ENCODE measurements around the gene TEX51. TPM values are rescaled to one million over a fixed set of nuclear protein-coding genes. Genes with fewer than 3 reads are reported as not detected.

Gene TEX51
- polyA plus RNA-seq, 1 of the 3 experiments (the other 2 are of a cell fraction) = not detected

GRCh38 chr2:126855606-126856005, 43.1 kb upstream of the TEX51 start:
- Histone ChIP-seq H3K4me2 (no peak overlapping the region), H3K4me1 (ENCODE audit: control insufficient read depth in 1 of 2, insufficient read depth in 2 of 2, low read depth in 1 of 2, low read length in 1 of 2) (peaks cover 0 to 28% of the 10 kb centered on the region in 2 experiments; a peak in 2 of 4 replicates), H4K20me1 (ENCODE audit: insufficient read depth) (no peaks in the 10 kb centered on the region), H3K27ac (ENCODE audit: low read depth in 2 of 2, low read length in 1 of 2) (no peak overlapping the region), H3K4me3 (ENCODE audit: low read depth in 2 of 2, low read length in 1 of 2) (no peak overlapping the region), H3K36me3 (replicated peaks in 1 of 2; ENCODE audit: control insufficient read depth in 1 of 2, insufficient read depth in 2 of 2, low read length in 1 of 2) (no peaks in the 10 kb centered on the region), H3K27me3 (ENCODE audit: insufficient read depth) (no peaks in the 10 kb centered on the region), H3K9me2 (no peaks in the 10 kb centered on the region), H3K9ac (no peak overlapping the region), H3F3A (replicated peaks; ENCODE audit: insufficient read depth) (no peaks in the 10 kb centered on the region), H3K79me2 (ENCODE audit: insufficient read depth) (no peaks in the 10 kb centered on the region), H3K9me3 (no peaks in the 10 kb centered on the region), H2AFZ (ENCODE audit: low read depth) (no peak overlapping the region)
- ChIA-PET CTCF (interaction anchor here (0.9 to 1.9 kb wide), 4 partner anchors 10 to 116 kb away, joined by 3 to 5 read pairs (median 4); no protein-coding TSS in a partner anchor), POLR2A (no interaction called here)
- DNase-seq = no peak
- WGBS (ENCODE audit: low lambda C conversion rate) = 22% methylated on average over 3 of the region's 3 CpGs
- TF ChIP-seq GATA2 (CRISPR knock-in tag; IDR thresholded peaks at IDR 0.05) = no peak
- TF ChIP-seq USF1 (IDR thresholded peaks at IDR 0.05; ENCODE audit: borderline replicate concordance, low read depth) = no peak
- no peak for TF ChIP-seq RCOR1 (IDR thresholded peaks at IDR 0.05; ENCODE audit: low read length)
- no peak for TF ChIP-seq YY1 (IDR thresholded peaks at IDR 0.05; ENCODE audit: low read depth)
- TF ChIP-seq TCF12 (IDR thresholded peaks at IDR 0.05) = no peak
- TF ChIP-seq SMC3 (IDR thresholded peaks at IDR 0.05; ENCODE audit: low read depth, low read length) = no peak

GRCh38 chr2:126856403-126856802, 42.3 kb upstream of the TEX51 start:
- ChIA-PET POLR2A (no interaction called here), CTCF (interaction anchor here (0.9 kb wide), 1 partner anchor 116 kb away, joined by 4 read pairs; no protein-coding TSS in a partner anchor)
- no peaks in the 10 kb centered on the region for H3K9me2 ChIP-seq
- H3K27me3 ChIP-seq (ENCODE audit: insufficient read depth) = no peaks in the 10 kb centered on the region
- H4K20me1 ChIP-seq (ENCODE audit: insufficient read depth) = no peaks in the 10 kb centered on the region
- H3K9ac ChIP-seq = no peak overlapping the region
- no peak overlapping the region for H3K4me3 ChIP-seq (ENCODE audit: low read depth in 2 of 2, low read length in 1 of 2)
- peaks cover 0 to 28% of the 10 kb centered on the region in 2 experiments; a peak in 2 of 4 replicates for H3K4me1 ChIP-seq (ENCODE audit: control insufficient read depth in 1 of 2, insufficient read depth in 2 of 2, low read depth in 1 of 2, low read length in 1 of 2)
- H3K79me2 ChIP-seq (ENCODE audit: insufficient read depth) = no peaks in the 10 kb centered on the region
- H3K36me3 ChIP-seq (replicated peaks in 1 of 2; ENCODE audit: control insufficient read depth in 1 of 2, insufficient read depth in 2 of 2, low read length in 1 of 2) = no peaks in the 10 kb centered on the region
- H3K9me3 ChIP-seq = no peaks in the 10 kb centered on the region
- WGBS (ENCODE audit: low lambda C conversion rate) = 37% methylated on average over 6 of the region's 6 CpGs
- no peak for TF ChIP-seq TCF12 (IDR thresholded peaks at IDR 0.05)
- TF ChIP-seq RAD21 (IDR thresholded peaks at IDR 0.05; ENCODE audit: low read length) = no peak
- TF ChIP-seq EP300 (IDR thresholded peaks at IDR 0.05; ENCODE audit: borderline replicate concordance in 1 of 2, low read depth in 1 of 2, low read length in 1 of 2) = no peak
- H3F3A ChIP-seq (replicated peaks; ENCODE audit: insufficient read depth) = no peaks in the 10 kb centered on the region
- DNase-seq = no peak
- no peak overlapping the region for H2AFZ ChIP-seq (ENCODE audit: low read depth)
- no peak overlapping the region for H3K4me2 ChIP-seq
- no peak overlapping the region for H3K27ac ChIP-seq (ENCODE audit: low read depth in 2 of 2, low read length in 1 of 2)

DNA sequence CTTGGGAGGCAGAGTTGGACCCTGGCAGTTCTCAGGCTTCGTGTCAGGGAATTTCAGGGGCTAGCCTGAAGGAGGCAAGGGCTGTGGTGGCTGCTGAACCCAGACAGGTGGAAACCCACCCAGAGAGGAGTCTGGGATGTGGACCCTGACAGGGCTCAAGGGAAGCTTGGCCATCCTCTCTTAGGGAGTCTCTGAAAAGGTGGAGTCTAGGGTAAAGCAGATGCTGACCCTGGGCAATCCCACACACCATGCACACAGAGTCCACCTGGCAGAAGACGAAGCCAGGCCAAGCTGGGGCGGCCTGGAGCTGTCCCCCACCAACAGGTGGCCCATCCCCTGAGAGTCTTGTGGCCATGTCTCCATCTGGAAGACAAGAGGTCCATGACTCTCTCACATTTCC, 41.2 kb upstream of the TEX51 start:
- POLR2A ChIA-PET = no interaction called here
- CTCF ChIA-PET = interaction anchor here (0.9 to 2.3 kb wide), 3 partner anchors 8 to 115 kb away, joined by 4 to 11 read pairs (median 4); no protein-coding TSS in a partner anchor

More for the DNA sequence above, 41.2 kb upstream of the TEX51 start:
- no peaks in the 10 kb centered on the region for H4K20me1 ChIP-seq (ENCODE audit: insufficient read depth)
- no peaks in the 10 kb centered on the region for H3K9me3 ChIP-seq
- no peaks in the 10 kb centered on the region for H3K27me3 ChIP-seq (ENCODE audit: insufficient read depth)
- no peaks in the 10 kb centered on the region for H3K79me2 ChIP-seq (ENCODE audit: insufficient read depth)
- no peaks in the 10 kb centered on the region for H3K9me2 ChIP-seq
- no peak for DNase-seq
- H3K4me1 ChIP-seq (ENCODE audit: control insufficient read depth in 1 of 2, insufficient read depth in 2 of 2, low read depth in 1 of 2, low read length in 1 of 2) = peaks cover 0 to 28% of the 10 kb centered on the region in 2 experiments; a peak in 2 of 4 replicates
- H3K9ac ChIP-seq = no peak overlapping the region
- no peak overlapping the region for H2AFZ ChIP-seq (ENCODE audit: low read depth)
- peak overlapping the region in 1 of 2 experiments; percentile 82; a peak in 2 of 4 replicates for H3K27ac ChIP-seq (ENCODE audit: low read depth in 2 of 2, low read length in 1 of 2)
- WGBS (ENCODE audit: low lambda C conversion rate) = 33% methylated on average over 1 of the region's 3 CpGs
- H3K36me3 ChIP-seq (replicated peaks in 1 of 2; ENCODE audit: control insufficient read depth in 1 of 2, insufficient read depth in 2 of 2, low read length in 1 of 2) = no peaks in the 10 kb centered on the region
- TF ChIP-seq, protein P1, sequence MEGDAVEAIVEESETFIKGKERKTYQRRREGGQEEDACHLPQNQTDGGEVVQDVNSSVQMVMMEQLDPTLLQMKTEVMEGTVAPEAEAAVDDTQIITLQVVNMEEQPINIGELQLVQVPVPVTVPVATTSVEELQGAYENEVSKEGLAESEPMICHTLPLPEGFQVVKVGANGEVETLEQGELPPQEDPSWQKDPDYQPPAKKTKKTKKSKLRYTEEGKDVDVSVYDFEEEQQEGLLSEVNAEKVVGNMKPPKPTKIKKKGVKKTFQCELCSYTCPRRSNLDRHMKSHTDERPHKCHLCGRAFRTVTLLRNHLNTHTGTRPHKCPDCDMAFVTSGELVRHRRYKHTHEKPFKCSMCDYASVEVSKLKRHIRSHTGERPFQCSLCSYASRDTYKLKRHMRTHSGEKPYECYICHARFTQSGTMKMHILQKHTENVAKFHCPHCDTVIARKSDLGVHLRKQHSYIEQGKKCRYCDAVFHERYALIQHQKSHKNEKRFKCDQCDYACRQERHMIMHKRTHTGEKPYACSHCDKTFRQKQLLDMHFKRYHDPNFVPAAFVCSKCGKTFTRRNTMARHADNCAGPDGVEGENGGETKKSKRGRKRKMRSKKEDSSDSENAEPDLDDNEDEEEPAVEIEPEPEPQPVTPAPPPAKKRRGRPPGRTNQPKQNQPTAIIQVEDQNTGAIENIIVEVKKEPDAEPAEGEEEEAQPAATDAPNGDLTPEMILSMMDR (IDR thresholded peaks at IDR 0.05) = no peak
- TF ChIP-seq FOXJ3 (CRISPR knock-in tag; IDR thresholded peaks at IDR 0.05) (no peak), RFX5 (IDR thresholded peaks at IDR 0.05; ENCODE audit: low read length) (no peak)
- H3K4me2 ChIP-seq = no peak overlapping the region
- H3K4me3 ChIP-seq (ENCODE audit: low read depth in 2 of 2, low read length in 1 of 2) = no peak overlapping the region
- H3F3A ChIP-seq (replicated peaks; ENCODE audit: insufficient read depth) = no peaks in the 10 kb centered on the region

Measured in SK-N-SH (cell line).